Stimulated activated CD4-positive, alpha-beta T cell treated with anti-CD3 and anti-CD28 coated beads, Interleukin-4, amount 100 ng/mL, for 48 hours (primary cell): ENCODE results near the gene PIEZO2.
"Not testable (repeated sequence)": the region's sequence is repeated elsewhere in the genome, so short reads cannot be mapped to it uniquely, and the experiment has no call there.

Experiments used
- DNase-seq, 2 donors: peaks; one replicate each; pipeline ENCODE4 v3.0.0-alpha.2; 2020; ENCODE audit warnings: low read depth in 2 of 2

PIEZO2 gene

GRCh38 chr18:11150271-11150615 is 874 bp upstream of the PIEZO2 start:
- no peak for DNase-seq

DNA sequence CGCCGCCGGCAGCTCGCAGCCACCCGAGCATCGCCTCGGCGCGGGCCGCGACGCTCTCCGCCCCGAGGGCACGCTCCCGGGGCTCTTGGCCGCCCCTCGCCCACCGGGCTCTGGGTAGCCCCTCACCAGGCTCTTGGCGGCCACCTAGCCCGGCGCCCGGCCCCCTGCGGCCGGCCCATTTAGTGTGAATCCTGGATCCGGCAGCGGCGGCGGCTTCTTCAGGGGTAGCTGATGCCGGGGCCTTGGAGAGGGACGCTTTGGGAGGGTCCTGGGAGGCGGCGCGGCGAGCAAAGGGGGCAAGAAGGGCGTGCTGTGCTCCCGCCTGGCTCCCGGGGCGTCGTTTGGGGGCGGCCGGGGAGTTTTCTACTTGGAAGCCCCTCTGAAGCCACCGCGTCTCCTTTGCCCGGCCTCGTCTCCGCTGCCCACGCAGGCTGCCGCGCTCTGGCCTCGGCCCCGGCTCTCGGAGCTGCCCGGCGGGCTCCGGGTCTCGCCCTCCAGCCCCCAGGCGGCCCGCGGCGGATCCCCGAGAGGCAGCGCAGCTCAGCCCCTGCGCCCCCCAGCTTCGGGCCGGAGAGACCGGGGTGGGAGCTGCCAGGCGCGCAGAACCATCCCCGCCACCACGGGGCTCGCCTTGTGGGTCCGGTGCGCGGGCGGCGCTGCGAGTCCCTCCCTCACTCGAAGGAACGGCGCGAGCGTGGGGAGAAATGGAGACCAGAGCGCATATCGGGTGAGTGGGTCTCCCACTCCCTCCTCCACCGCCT is 509 bp downstream of the PIEZO2 start:
- no peak for DNase-seq

DNA sequence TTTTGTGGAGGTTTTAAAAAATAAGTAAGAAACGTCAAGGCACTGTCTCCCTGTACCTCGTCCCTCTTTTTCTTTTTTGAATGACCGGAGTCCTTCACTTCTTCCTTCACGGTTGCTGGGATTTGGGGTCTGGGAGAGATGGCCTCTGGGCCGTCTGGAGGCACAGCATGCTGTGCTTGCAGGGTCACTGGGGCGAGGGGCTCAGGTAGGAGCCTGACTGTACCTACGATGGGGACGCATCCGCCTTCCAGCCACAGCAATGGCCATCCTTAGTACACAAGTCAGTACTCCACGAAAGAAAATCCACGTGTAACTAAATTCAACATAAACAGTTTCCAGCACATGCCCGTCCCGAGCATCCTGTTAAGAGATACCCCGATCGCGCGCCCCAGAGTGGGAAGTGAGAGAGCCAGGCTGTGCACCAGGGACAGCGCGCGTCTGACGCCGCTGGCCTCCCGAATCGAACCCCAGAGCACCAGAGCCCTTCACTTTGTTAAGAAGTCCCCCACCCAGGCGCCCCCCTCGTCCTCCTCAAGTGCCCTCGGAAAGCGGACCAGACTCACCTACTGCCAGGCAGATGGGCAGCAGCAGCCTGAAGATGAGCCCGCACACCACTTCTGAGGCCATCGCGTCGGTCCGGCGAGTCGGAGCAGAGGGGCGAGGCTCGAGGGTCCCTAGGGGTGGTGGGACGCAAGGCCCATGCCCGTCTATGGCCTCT is 1.2 kb downstream of the PIEZO2 start:
- DNase-seq, result no peak

- no peak for DNase-seq
These were observed 1.9 kb downstream of the PIEZO2 start for GRCh38 chr18:11147371-11147951.

- DNase-seq, result no peak
These were observed 2.4 kb downstream of the PIEZO2 start for GRCh38 chr18:11146947-11147345.

- DNase-seq, result no peak
These were observed 3.0 kb downstream of the PIEZO2 start for GRCh38 chr18:11146238-11146946.

GRCh38 chr18:11145413-11146191 is 3.8 kb downstream of the PIEZO2 start:
- no peak for DNase-seq

DNA sequence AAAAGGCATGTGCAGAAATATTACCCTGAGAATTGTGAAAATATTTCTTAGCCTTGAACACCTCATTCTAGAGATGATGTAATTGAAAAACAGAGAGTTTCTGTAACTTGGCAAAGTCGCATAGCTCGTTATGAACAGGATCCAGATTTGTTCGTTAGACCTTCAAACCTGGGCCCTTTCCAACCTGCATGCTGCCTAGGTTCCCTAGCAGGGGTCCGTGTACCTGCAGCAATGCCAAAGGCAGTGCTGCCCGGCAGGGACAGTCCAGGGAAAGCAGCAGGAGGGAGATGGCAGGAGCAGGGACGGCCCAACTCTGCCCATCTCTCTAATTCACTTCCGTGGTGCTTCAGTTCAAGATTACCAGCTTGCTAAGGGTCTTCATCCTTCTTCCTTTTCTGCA is 12.0 kb downstream of the PIEZO2 start:
- DNase-seq, result no peak

DNA sequence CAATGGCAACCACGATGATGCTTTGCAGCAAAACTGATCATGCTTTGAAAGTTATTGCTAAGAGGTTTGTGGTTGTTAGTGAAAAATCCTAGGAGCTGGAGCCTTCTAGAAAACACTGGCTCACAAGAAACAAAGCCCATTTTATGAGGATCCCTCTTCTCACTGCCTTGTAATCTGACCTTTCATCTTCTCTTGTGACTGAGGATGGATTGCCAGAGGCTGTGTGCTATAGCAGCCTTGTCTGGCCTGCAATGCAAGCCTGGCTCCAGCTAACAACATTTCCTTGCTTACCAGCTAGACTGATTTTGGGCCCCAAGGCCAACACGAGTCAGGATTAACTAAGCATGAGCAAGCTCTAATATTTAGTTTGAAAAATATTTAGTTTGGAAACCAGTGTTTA is 13.1 kb downstream of the PIEZO2 start:
- DNase-seq, result no peak

- no peak for DNase-seq
These were observed 14.4 kb downstream of the PIEZO2 start for GRCh38 chr18:11134940-11135339.

DNA sequence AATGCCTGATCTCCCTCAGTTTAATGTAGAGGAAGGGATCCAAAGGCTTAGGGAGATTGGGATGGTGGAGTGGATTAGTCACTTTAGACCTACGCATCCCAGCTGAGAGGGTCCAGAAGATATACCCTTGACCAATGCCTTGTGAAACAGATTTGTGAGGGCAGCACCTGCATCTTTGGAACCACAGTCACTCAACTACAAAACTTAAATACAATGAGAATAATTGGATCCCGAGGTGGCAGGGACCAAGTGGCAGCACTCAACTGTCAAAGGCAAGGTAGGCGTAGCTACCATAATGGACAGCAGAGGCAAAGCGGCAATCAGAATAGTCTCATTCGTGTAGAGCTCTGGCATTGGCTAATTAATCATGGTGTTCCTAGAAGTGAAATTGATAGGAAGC is 20.3 kb downstream of the PIEZO2 start:
- not testable (repeated sequence) for DNase-seq

DNA sequence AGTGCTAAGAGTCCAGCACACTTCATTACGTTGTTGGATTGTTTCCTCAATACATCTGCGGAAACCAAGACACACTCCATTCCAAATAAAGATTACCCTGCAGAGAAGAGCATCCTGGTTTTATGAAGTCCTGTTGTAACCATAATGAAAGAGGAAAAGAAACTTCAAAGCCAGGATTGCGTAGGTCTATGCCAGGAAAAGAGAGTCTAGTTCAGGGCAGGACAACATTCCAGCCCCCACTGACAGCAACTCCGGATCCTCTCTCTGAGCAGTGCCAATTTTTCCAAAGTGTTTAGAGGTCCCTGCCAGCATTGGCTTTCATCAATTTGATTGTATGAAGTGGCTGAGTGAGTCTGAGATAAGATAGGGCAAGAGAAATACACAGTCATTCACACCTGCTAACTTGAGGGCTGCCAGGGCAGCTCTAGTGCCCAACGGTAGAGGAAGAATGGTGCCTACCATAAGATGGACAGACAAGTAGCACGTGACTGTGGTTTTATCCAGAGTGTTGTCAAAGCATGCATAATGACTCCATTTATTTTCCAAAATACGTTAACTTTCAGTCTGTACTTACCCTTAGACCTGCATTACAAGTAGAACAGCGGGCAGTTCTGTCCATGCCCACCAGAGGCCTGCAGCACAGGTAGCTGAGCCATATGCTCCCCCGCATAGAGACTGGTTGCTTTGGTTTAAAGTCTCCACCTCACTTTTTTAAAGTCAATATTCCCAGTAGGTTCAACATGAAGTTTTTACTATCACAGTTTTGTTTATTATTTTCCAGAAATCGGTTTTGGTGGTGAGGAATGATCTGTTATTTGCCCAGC is 23.7 kb downstream of the PIEZO2 start:
- DNase-seq, result no peak

GRCh38 chr18:11124054-11124453 is 25.3 kb downstream of the PIEZO2 start:
- no peak for DNase-seq

GRCh38 chr18:11121443-11121849 is 27.9 kb downstream of the PIEZO2 start:
- no peak for DNase-seq

- no peak for DNase-seq
These were observed 29.3 kb downstream of the PIEZO2 start for GRCh38 chr18:11119959-11120587.

- DNase-seq, result no peak
These were observed 29.8 kb downstream of the PIEZO2 start for GRCh38 chr18:11119550-11119949.

- no peak for DNase-seq
These were observed 31.2 kb downstream of the PIEZO2 start for GRCh38 chr18:11118051-11118766.

DNA sequence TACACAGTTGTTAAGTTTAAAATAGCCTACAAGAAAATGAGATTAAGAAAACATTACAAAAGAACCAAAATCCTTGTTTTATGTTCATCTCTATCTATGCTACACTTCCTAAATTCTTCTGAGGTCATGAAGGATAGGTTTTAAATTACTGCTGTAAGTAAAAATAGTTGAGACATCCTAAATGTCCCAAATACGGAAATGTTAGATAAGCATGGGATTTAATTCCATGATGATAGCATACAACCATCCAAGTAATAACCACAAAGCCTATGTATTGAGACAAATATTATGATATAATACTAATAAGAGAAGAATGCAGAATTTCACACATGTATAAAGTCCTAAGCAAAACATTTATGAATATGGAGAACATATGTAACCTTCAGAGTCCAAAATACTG is 34.1 kb downstream of the PIEZO2 start:
- no peak for DNase-seq

DNA sequence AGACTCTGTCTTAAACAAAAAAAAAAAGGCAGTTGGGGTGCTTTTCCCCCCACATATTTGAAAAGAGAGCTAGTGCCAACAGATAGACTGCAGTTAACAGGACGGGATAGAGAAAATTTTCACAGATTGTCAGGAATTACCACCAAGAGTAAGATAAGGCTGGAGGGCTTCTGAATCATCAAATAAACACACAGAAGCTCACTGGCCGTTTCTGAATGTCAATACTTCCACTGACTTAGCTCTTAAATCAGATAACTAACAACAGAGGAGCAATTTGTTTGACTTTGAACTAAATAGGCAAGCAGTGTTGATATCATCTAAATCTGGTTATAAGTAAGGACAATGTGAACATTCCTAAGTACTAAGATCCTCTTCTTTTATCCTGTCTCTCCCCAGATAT is 34.7 kb downstream of the PIEZO2 start:
- no peak for DNase-seq

DNA sequence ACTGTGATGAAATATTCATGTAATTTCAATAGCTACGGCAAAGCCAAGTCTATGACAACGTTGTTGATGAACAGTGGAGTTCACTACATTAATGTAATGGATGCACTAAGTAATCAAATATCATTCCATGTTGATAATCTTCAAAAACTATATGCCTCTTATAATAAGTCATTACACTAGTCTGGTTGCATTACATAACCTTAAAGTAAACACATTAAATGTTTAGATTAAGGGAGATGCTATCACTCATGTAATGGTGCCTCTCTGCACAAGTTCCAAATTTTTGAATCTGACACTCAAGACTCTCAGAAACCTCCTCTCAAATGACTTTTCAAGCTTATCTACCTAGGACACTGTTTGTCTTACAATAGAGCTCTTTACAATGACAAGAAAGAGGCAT is 35.4 kb downstream of the PIEZO2 start:
- no peak for DNase-seq
